ENCODE measurements around the gene SCNN1B. TPM values are rescaled to one million over a fixed set of nuclear protein-coding genes. Genes with fewer than 3 reads are reported as not detected.

Gene SCNN1B
- total RNA-seq, 1 donor from 2014 or later = not detected

- intact Hi-C loops (cut with micrococcal nuclease) = no loop called here
These were observed 35.9 kb downstream of the SCNN1B start for GRCh38 chr16:23337836-23338550.

GRCh38 chr16:23339787-23340186 lies 37.7 kb downstream of the SCNN1B start:
- intact Hi-C loops (cut with micrococcal nuclease) = no loop called here

More at GRCh38 chr16:23337836-23338550, 35.9 kb downstream of the SCNN1B start:
- Histone ChIP-seq H3K9me3 (replicated peaks) (no peaks in the 10 kb centered on the region), H3K4me3 (no peak overlapping the region), H3K27me3 (ENCODE audit: low read depth) (peaks cover 4% of the 10 kb centered on the region), H3K4me1 (no peaks in the 10 kb centered on the region), H3K36me3 (no peaks in the 10 kb centered on the region), H3K27ac (replicated peaks) (no peak overlapping the region)
- TF ChIP-seq, protein P1, sequence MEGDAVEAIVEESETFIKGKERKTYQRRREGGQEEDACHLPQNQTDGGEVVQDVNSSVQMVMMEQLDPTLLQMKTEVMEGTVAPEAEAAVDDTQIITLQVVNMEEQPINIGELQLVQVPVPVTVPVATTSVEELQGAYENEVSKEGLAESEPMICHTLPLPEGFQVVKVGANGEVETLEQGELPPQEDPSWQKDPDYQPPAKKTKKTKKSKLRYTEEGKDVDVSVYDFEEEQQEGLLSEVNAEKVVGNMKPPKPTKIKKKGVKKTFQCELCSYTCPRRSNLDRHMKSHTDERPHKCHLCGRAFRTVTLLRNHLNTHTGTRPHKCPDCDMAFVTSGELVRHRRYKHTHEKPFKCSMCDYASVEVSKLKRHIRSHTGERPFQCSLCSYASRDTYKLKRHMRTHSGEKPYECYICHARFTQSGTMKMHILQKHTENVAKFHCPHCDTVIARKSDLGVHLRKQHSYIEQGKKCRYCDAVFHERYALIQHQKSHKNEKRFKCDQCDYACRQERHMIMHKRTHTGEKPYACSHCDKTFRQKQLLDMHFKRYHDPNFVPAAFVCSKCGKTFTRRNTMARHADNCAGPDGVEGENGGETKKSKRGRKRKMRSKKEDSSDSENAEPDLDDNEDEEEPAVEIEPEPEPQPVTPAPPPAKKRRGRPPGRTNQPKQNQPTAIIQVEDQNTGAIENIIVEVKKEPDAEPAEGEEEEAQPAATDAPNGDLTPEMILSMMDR (IDR thresholded peaks at IDR 0.05; ENCODE audit: borderline replicate concordance) = no peak
- DNase-seq = no peak

DNA sequence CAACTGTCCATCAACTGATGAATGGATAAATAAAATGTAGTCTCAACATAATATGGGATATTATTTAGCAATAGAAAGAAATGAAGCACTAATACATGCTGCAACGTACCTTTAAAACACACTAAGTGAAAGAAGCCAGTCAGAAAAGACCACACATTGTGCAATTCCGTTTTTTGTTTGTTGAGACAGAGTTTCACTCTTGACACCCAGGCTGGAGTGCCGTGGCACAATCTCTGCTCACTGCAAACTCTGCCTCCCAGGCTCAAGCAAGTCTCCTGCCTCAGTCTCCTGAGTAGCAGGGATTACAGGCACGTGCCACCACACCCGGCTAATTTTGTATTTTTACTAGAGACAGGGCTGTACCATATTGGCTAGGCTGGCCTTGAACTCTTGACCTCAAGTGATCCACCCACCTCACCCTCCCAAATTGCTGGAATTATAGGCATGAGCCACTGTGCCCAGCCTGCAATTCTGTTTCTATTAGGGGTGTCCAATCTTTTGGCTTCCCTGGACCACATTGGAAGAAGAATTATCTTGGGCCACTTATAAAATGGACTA lies 40.1 kb downstream of the SCNN1B start:
- H3K9me3 ChIP-seq (replicated peaks) = no peaks in the 10 kb centered on the region
- H3K27me3 ChIP-seq (ENCODE audit: low read depth) = peaks cover 8% of the 10 kb centered on the region
- intact Hi-C loops (cut with micrococcal nuclease) = no loop called here
- H3K27ac ChIP-seq (replicated peaks) = no peak overlapping the region
- no peaks in the 10 kb centered on the region for H3K4me1 ChIP-seq
- TF ChIP-seq, protein P1 (IDR thresholded peaks at IDR 0.05; ENCODE audit: borderline replicate concordance) = no peak
- no peak for DNase-seq
- H3K36me3 ChIP-seq = no peaks in the 10 kb centered on the region
- no peak overlapping the region for H3K4me3 ChIP-seq

More at GRCh38 chr16:23339787-23340186, 37.7 kb downstream of the SCNN1B start:
- Histone ChIP-seq H3K36me3 (no peaks in the 10 kb centered on the region), H3K9me3 (replicated peaks) (no peaks in the 10 kb centered on the region), H3K27ac (replicated peaks) (no peak overlapping the region), H3K27me3 (ENCODE audit: low read depth) (peaks cover 4% of the 10 kb centered on the region), H3K4me1 (no peaks in the 10 kb centered on the region), H3K4me3 (no peak overlapping the region)
- DNase-seq = no peak
- TF ChIP-seq, protein P1 (IDR thresholded peaks at IDR 0.05; ENCODE audit: borderline replicate concordance) = no peak

DNA sequence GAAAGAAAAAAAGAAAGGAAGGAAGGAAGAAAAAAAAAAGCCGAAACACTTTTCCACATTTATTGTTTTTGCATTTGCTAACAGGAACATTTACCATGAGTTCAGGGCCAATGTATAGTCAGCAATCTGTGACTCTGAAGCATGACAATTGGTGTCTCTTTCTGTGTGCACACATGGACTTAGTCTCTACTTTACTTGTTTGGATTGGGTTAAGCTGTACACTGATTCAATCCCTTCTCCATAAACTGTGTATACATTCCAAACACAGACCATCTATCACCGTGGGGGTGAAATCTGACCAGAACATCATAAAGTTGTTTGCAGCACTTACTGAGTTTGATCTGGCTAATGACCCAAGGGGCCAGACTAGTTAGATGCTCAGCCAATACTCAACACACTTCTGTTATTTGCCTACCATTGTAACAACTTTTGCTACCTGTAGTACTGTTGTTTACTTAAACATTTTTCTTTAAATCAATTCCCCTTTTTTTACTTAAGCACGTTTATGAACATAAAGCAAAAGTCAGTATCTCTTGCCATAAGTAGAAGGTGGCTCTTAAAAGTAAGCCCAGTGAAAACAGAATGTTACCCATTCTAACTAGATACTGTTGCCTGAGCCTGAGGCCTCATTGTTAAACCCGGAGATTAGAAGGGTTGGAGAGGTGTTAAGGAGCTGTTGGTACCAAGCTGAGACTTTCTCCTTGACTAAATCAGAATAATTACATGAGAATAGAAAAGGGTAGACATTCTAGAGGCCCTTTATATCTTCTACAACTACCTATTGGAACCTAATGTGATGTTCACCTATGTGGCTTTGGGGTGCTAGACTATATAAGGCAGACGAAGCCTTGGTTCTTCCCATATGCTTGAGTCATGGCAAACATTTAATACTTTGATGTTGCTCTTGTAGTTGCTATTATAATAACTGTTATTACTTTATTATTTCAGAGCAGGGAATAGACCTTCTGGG lies 41.8 kb downstream of the SCNN1B start:
- TF ChIP-seq, protein P1 (IDR thresholded peaks at IDR 0.05; ENCODE audit: borderline replicate concordance) = no peak
- no peak for DNase-seq
- no peaks in the 10 kb centered on the region for H3K36me3 ChIP-seq
- no peaks in the 10 kb centered on the region for H3K4me1 ChIP-seq
- no peak overlapping the region for H3K27ac ChIP-seq (replicated peaks)
- H3K4me3 ChIP-seq = no peak overlapping the region
- H3K27me3 ChIP-seq (ENCODE audit: low read depth) = peaks cover 13% of the 10 kb centered on the region
- intact Hi-C loops (cut with micrococcal nuclease) = no loop called here
- no peaks in the 10 kb centered on the region for H3K9me3 ChIP-seq (replicated peaks)

GRCh38 chr16:23345237-23345636 lies 43.1 kb downstream of the SCNN1B start:
- H3K27me3 ChIP-seq (ENCODE audit: low read depth) = peaks cover 13% of the 10 kb centered on the region
- intact Hi-C loops (cut with micrococcal nuclease) = no loop called here

More at GRCh38 chr16:23345237-23345636, 43.1 kb downstream of the SCNN1B start:
- Histone ChIP-seq H3K36me3 (no peaks in the 10 kb centered on the region), H3K4me3 (no peak overlapping the region), H3K27ac (replicated peaks) (no peak overlapping the region), H3K9me3 (replicated peaks) (no peaks in the 10 kb centered on the region), H3K4me1 (no peaks in the 10 kb centered on the region)
- DNase-seq = no peak
- TF ChIP-seq, protein P1 (IDR thresholded peaks at IDR 0.05; ENCODE audit: borderline replicate concordance) = no peak

All from left ventricle myocardium inferior (tissue), 1 donor.